NCI-H510A (cell line): ENCODE data around the gene SCRN1.

Source experiments
- DNase-seq: peaks from one replicate; lab custom pipeline; 2025; lab: John Stamatoyannopoulos, UW

The SCRN1 gene, protein sequence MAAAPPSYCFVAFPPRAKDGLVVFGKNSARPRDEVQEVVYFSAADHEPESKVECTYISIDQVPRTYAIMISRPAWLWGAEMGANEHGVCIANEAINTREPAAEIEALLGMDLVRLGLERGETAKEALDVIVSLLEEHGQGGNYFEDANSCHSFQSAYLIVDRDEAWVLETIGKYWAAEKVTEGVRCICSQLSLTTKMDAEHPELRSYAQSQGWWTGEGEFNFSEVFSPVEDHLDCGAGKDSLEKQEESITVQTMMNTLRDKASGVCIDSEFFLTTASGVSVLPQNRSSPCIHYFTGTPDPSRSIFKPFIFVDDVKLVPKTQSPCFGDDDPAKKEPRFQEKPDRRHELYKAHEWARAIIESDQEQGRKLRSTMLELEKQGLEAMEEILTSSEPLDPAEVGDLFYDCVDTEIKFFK

DNA sequence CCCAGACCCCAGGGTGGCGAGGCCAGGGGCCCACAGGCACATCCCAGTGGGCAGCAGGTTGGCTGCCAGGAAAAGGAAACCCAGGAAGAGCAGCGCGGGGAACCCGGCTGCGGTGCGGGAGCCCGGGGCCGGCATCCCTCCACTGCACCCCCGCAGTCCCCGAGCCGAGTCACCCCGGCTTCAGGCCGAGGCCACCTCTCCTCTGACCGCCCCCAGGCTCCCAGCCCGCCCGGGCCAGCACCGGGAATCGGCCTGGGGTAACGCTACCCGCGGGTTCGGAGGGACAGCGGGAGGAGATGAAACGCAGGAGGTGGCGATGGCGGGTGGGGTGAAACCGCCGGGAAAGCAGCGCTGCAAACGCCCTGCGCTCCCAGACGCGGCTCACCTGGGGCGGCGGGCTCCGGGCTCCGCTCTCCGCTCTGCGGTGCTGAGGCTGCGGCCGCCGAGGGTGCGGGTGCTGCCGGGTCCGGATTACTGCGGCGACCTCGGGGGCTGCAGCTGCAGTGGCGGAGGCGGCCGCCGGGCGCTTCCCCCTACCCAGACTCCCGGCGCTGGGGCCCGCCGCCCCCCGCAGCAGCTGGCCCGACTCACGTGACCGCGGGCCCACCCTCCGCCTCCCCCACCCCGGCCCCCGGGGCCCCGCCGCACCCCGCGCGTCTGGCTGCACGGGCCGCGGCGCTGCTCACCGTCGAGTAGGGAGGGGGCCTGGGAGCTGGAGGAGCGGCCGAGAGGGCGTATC is at the start of gene SCRN1:
Gene SCRN1, minus strand, starts transcription at position 545 of the 739 bp plus-strand sequence. CDS start 20,734 bp downstream, outside the sequence.
- peak; percentile 38 for DNase-seq

DNA sequence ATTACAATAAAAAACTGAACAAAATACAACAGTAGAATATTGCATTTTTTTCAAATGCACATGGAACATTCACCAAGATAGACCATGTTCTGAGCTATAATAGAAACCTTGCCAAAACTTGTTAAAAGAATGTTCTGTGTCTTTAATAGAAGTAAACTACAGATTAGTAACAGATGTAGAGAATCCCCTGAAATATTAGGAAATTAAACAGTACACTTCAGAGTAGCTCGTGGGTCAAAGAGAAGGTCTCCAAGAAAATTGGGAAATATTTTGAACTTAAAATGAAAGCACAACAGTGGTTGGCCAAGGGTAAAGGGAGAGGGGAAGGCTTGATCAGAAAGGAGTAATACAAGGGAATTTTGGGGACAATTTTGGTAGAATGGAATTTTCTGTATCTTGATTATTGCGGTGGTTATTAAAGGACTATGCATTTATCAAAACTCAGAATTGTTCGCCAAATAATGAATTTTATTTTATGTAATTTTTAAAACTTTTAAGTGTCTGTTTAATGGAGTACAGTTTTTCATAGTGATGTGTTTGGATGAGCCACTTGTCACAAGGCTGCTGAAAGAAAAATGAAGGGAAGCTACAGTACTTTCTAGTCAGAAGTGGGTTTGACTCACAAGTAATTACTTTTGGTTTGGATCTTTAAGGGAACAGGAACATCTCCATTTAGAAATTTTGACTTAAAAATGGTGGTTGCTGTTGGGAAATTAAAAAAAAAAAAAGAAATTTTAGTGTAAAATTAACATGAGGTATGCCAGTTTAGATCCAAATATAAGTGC is 48.8 kb upstream of the SCRN1 start:
- no peak for DNase-seq

DNA sequence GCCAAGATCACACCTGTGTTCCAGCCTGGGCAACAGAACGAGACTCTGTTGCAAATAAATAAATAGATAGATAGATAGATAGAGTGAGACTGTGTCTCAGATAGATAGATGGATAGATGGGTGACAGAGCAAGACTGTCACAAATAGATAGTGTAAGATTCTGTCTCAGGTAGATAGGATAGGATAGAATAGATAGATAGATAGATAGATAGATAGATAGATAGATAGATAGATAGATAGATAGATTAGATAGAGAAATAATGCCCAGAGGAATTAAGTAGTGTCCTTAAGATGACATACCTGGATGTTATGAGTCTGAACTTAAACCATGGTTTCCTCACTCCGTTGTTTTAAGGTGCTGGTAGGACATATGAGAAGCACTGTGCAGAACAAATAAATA is 46.6 kb upstream of the SCRN1 start:
- no peak for DNase-seq

DNA sequence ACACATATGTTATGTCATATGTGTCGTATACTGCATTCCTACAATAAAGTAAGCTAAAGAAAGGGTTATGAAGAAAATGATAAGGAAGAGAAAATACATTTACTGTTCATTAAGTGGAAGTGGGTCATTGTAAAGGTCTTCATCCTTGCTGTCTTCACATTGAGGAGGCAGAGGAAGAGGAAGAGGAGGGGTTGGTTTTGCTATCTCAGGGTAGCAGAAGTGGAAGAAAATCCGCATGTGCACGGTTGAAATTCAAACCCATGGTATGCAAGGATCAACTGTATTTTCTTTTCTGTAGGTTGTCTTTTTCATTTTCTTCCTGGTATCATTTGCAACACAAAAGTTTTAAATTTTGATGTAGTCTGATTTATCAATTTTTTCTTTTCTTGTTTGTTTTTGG is 44.9 kb upstream of the SCRN1 start:
- DNase-seq: no peak

DNA sequence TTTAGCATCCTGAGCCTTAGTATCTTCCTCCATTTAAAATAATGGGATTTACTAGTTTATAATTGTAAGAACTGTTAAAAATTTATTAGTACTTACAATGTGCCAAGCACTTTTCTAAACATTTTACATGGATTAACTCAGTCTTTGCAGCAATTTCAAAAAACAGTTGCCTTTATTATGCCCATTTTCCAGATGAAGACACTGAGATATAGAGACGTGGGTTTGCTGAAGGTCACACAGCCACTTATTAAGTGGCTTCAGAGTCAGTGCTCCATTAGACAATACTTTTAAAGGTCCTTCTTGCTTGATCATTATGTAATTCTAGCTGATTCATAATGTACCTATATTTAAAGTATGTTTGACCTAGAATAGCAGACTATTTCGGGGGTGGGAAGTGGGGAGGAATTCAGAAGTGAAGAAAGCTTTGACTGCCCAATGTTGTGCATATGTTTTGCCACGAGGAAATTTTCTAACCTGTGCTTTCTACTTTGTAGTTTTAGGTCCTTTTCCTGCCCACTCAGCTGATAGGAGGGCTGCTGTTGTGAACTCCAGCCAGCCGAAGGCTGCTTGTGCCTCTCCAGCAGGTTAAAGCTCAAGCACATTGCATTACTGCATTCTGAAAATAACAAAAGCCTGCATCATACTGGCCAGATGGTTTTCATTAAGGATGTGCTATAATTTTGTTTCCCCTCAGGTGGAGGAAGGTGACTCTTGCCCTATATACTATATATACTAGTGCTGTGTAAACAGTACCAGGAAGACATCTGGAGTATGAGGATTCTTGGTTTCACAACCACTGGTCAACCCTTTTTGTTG is 42.9 kb upstream of the SCRN1 start:
- no peak for DNase-seq

DNA sequence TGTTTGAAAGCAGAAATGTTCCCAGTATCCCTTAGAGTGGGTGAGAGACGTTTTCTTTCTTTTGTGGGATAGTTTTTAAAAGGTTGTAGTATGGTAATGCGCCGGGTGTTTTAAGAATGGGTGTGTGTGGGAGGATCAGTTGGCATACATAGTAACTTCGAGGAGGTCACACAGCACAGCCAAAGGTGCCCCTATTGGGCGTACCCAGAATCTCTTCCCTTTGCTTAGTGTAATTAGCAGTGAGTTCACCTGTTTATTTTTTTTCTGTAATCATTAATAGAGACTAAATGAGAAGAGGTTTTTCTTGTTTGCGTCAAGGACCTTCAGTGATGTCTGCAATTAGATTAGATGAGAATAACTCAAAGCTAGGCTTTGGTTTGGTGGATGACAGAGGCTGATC is 40.1 kb upstream of the SCRN1 start:
- no peak for DNase-seq

DNA sequence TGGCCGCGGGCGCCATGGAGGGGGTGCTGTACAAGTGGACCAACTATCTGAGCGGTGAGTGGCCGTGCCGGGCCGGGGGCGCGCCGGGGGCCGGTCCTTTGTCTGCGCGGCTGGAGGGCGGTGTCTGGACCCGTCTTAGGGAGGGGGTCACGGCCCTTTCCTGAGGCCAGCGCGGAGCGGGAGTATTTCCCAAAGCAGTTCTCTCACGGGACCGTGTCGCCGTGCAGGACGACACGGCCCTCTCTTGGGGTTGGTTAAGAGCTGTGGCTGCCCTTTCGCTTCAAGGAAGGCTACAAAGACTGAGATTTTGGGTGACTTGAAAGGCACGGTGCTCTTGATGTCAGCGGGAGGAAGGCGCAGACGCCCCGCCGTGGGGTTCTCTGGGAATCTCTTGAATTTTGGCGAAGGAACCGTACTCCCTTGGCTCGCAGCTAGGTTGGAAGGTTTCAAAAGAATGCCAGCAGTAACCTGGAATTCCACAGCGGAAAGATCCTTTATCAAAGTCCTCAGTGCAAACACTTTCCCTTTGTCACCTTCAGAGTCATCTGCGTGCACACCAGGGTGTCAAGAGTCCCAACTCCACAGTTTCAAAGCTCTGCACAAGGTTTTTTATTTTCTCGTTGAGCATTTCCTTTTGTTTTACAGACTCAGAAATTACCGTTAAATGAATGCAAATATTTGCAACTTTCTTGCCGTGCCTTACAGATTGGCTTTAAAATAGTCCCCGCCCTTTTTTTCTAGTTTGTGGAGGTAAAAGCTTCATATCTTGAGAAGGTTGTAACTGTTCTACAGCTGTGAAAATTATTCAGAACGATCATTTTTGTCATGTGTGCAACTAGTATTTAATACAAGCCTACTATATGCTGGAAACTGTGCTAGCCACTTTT is 39.4 kb upstream of the SCRN1 start:
- DNase-seq: no peak

DNA sequence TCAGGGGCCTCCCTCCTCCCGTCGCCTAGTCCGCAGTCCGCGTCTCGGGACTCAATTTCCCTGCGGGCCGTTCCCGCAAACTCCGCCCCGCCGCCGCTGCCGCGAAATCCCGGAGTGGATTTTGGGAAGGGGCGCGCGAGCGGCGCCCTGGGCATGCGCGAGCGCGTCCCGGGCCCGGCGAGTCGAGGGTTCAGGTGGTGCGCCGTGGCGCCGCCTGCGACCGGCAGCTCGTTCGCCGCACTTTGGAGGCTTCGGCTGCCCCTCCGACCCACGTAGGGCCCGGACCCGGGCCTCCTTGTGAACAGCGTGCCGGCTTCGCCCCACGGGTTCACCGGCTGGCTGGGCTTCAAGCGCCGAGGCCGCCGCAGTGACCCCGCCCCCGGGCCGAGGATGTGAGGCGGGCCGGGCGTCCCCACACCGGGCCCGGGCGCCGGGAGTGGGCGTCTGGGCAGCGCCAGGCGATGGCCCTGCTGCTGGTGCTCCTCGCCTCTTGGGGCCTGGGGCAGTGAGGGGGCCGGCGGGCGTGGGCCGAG is 38.7 kb upstream of the SCRN1 start, which contains the start of gene PLEKHA8:
Gene PLEKHA8, plus strand, starts transcription at position 197 of the 533 bp plus-strand sequence. CDS start 351 bp downstream, outside the sequence.
- peak; percentile 75 for DNase-seq

DNA sequence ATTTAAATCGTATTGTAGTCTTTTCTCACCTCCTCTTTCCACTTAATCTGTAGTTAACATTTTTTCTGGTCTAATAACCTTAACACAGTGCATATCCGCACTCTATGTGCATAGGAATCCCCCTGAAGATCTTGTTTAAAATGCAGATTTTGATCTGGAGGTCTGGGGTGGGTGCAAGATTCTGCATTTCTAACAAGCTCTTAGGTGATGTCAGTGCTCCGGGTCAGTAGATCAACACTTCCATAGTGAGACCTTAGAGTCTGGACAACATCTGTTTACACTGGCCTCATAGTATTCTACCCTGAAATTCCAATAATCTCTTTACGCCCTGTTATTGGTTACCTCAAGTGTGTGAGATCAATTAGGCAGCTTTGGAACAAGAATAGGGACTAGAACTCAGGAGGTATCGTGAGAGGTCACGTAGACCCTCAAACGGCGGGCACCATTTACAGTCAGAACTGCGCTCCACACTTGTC is 38.2 kb upstream of the SCRN1 start:
- no peak for DNase-seq

DNA sequence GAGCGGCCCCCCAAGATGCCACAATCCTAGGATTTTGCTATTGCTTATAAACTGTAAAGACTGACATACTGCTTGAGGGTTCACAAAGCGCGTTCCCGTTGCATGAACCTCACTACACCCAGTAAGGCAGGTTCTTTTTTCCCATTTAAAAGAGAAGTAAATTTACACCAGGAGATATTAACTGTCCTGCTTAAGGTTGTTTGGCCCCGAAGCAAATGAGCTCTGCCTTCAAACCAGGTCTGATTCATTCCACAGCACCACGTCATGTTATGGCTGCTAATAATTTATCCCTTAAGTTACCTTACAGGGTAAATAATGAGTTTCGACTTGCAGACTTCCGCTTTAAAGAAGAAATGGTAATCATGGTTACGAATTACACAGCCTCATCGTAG is 37.5 kb upstream of the SCRN1 start:
- no peak for DNase-seq

DNA sequence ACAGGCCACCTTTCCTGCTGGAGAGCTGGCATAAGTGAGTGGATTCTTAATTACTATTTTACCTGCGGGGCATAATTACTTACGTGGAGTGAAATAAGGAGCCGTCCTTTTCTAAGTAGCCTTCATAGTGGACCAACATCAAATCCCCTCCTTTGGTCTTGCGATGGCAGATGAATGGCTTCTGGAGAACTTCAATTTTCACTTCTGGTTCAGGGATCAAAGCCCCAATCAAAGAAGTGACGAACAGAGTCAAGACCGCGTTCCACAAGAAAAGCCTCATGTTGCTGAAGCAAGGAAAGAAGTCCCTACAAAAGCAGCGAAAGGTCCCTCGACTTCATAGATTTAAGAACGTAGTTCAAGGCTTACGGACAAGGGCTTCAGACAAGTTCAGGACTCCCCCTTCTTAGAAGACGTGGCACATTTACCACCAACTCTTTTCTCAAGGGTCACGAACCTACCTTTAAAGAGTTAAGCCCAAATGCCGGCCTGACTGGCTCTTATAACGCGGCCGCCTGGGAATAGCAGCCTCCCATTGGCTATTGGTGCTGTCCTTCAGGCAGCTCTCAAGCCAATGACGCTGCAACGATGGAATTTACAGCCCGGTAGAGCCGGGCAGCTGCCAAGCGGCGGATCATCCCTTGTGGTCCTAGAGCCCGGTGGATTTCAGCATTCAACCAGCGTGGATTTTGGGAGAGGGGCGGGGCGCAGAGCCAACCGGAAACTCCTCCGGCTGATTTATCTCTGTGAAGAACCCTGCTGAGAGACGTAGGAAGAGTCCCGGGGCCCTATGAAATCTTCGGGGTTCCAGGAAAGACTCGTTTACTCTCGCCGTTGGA is 36.8 kb upstream of the SCRN1 start, which contains the start of gene FKBP14:
Gene FKBP14, minus strand, starts transcription at position 474 of the 836 bp plus-strand sequence. Its CDS starts 194 bp downstream, at position 280.
- DNase-seq: peak; percentile 97

DNA sequence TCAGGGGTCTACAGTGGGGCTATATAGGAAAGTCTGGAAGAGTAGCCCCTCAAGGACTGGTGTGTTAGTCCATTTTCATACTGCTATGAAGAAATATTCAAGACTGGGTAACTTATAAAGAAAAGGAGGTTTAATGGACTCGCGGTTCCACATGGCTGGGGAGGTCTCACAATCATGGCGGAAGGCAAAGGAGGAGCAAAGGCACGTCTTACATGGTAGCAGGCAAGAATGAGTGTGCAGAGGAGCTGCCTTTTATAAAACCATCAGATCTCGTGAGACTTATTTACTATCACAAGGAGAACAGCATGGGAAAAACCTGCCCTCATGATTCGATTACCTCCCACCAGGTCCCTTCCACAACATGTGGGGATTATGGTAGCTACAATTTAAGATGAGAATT is 33.9 kb upstream of the SCRN1 start:
- no peak for DNase-seq

DNA sequence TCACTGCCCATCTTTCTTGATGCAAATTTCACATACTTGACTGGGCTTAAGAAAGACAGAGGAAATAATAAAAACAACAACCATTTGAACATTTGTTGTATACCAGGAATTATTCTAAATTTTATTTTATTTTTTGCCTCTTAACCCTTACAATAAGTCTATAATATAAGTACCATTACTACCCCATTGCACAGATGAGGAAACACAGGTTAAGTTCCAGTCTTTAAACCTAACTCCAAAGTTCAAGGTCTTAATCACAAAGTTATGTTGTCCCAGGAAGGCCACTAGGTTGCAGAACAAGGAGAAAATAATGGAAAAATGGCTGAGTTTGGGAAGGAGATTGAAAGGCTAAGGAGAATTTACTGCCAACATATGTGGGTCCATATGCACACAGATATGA is 33.4 kb upstream of the SCRN1 start:
- no peak for DNase-seq

DNA sequence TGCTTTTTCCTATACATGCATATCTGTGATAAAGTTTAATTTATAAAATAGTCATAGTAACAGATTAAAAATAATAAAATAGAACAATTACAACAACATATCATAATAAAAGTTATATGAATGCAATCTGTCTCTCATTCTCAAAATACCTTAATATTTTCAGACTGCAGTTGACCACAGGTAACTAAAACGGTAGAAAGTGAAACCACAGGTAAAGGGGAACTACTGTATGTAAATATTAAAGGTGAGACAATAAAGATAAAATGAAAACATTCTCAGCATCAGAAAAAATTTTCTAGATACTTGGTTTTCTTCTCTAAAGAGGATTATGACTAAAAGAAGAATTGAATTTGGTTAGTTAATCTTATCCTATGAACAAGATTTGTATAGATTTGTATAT is 30.9 kb upstream of the SCRN1 start:
- no peak for DNase-seq

DNA sequence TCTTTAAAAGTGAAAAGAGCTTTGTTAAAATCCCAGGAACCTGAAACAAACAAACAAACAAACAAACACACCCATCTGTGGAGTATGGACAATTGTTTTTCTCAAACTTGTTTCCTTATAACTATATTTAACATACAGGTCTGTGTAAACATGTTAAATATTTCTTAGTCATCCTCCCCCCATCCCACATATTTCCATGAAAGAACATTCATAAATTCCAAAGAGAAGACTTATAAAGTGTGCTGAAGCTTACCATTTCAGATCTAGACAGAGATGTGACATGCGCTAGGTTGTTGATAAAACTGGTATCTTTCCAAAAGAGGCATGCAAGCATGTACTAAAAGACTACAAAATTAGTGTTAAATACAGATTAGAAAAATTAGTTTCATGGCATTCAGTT is 30.4 kb upstream of the SCRN1 start:
- no peak for DNase-seq

DNA sequence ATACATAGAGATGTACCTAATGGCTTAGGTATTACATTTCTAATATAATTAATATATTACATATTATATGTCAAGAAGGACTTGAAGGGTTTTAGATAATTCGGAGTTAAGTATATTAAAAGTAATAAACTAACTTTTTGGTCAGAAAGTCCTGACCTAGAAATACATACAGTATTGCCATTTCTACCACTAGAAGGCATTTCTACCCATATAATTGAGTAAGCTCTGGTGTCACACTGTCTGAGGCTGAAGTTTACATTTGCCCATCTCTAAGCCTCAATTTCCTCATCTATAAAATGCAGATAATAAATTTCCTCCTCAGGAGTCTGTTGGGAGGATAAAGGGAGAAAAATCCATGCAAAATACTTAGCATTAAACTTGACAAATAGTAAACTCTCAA is 29.8 kb upstream of the SCRN1 start:
- no peak for DNase-seq

DNA sequence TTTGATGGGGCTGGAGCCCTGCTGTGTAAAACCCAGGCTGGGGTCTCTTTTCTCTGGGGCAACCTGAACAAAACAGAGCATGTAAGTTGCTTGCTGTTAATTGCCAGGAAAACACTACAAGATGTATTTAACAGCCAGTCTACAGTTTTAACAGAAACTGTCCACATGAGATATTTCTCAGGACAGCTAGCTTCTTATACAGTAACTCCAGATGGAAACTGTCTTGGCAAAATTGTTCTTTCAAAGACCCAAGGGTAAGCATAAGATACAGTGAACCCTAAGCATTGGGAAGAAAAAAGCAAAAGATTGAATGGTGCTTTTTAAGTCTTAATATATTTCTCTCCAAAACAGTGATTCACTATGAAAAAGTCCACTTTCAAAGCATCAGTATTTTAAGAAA is 28.9 kb upstream of the SCRN1 start:
- no peak for DNase-seq

DNA sequence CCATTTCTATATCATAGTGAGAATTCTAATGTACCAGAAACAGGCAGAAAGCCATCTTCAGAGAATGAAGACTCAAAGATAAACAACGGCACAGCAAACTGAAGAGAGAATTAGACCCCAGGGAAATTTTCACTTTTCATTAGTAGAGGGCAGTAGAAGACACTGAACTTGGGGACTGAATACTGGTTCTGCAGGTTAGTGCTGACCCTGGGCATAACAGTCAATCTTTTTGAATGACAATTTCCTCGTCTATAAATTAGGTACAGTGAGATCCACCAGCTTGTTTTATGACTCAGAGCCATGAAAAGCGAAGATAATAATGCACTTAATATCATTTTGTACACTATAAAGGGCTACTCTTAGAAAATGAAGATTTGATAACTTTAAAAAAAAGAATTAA is 23.2 kb upstream of the SCRN1 start:
- no peak for DNase-seq

DNA sequence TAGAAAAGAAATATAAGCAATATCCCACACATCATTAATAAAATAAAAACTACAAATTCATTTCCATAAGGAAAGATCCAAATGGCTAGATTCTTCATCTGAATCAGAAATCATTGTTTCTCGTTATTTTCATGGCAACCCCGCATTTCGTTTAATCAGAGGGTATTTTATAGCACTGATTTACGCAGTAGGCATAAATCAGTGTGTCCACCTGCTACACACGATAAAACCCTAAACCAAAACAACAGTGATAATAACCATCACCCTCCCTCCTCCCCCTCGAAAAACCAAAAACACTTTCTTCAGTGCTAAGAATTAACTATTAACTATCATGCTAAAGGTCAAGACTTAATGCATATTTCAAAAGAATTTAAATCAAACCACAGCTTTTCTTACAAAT is 20.4 kb upstream of the SCRN1 start:
- DNase-seq: no peak
